NK-92 (cell line): Measurements from ENCODE around the gene MLX.
"Not testable (repeated sequence)": the region's sequence is repeated elsewhere in the genome, so short reads cannot be mapped to it uniquely, and the experiment has no call there.

Experiments
- DNase-seq: peaks from one replicate; lab custom pipeline; 2025; ENCODE audit not compliant: unreplicated experiment; lab: John Stamatoyannopoulos, UW

MLX gene

GRCh38 chr17:42577532-42578281 is 10.8 kb downstream of the MLX start, which contains the start of gene PSMC3IP:
Gene PSMC3IP (minus strand): TSS chr17:42577729. CDS start chr17:42577686, 43 bp downstream.
- peak; percentile 29 for DNase-seq

GRCh38 chr17:42578282-42578869 is 11.5 kb downstream of the MLX start:
- DNase-seq, result no peak

- no peak for DNase-seq
Measured at GRCh38 chr17:42579794-42580551, 13.1 kb downstream of the MLX start.

- DNase-seq, result no peak
Measured at GRCh38 chr17:42581744-42582270, 14.9 kb downstream of the MLX start.

- no peak for DNase-seq
Measured at GRCh38 chr17:42584880-42585279, 18.0 kb downstream of the MLX start.

GRCh38 chr17:42585353-42585752 is 18.5 kb downstream of the MLX start:
- no peak for DNase-seq

GRCh38 chr17:42586514-42587230 is 19.8 kb downstream of the MLX start:
- DNase-seq, result no peak

- no peak for DNase-seq
Measured at GRCh38 chr17:42590886-42591285, 24.0 kb downstream of the MLX start.

GRCh38 chr17:42591411-42591810 is 24.5 kb downstream of the MLX start:
- no peak for DNase-seq

- no peak for DNase-seq
Measured at GRCh38 chr17:42596386-42596785, 29.5 kb downstream of the MLX start.

- no peak for DNase-seq
Measured at GRCh38 chr17:42598905-42599304, 32.0 kb downstream of the MLX start.

GRCh38 chr17:42603318-42603717 is 36.4 kb downstream of the MLX start:
- no peak for DNase-seq

- no peak for DNase-seq
Measured at GRCh38 chr17:42607769-42608168, 40.9 kb downstream of the MLX start.

- no peak for DNase-seq
Measured at GRCh38 chr17:42608305-42609181, 41.6 kb downstream of the MLX start.

- peak; percentile 90 for DNase-seq
Measured at GRCh38 chr17:42609182-42609813, 42.4 kb downstream of the MLX start, which contains the start of the genes RETREG3 and TUBG1. Gene RETREG3 (minus strand): TSS chr17:42609374. CDS start chr17:42609324, 50 bp downstream. Gene TUBG1 (plus strand): TSS chr17:42609683. CDS start chr17:42609738, 55 bp downstream.

- not testable (repeated sequence) for DNase-seq
Measured at GRCh38 chr17:42609814-42610801, 43.2 kb downstream of the MLX start.

GRCh38 chr17:42612013-42612412 is 45.1 kb downstream of the MLX start:
- DNase-seq, result no peak

- no peak for DNase-seq
Measured at GRCh38 chr17:42613699-42614295, 46.9 kb downstream of the MLX start.
